Upper lobe of left lung (tissue), 4 donors: ENCODE measurements around the gene CWH43.

Source experiments
- EP300 ChIP-seq, 4 donors: sonication (generic); formaldehyde crosslinking; IDR thresholded peaks; one replicate each; pipeline ENCODE4 v1.5.1; 2017; ENCODE audit warnings: antibody characterized with exemption in 4 of 4, control low read depth in 2 of 4
- POLR2A ChIP-seq, 4 donors: fragments of 450-650 bp; IDR thresholded peaks; one replicate each; pipeline ENCODE4 v1.5.1; 2016 to 2017; ENCODE audit warnings: antibody characterized with exemption in 4 of 4, mild to moderate bottlenecking in 2 of 4
- POLR2AphosphoS5 ChIP-seq, 2 donors: sonication (generic); formaldehyde crosslinking; IDR thresholded peaks; one replicate each; pipeline ENCODE4 v1.5.1; 2017; ENCODE audit warnings: antibody characterized with exemption in 2 of 2
- TF ChIP-seq, protein P1 (sequence below), 6 experiments: fragments of 450-650 bp in 4 of 6; fragments of 200-600 bp in 2 of 6; sonication (generic) in 2 of 6; IDR thresholded peaks; one replicate each; pipeline ENCODE4 v1.5.1; 2016 to 2019; ENCODE audit warnings: antibody characterized with exemption in 6 of 6

GRCh38 chr4:48962636-48963035, 23.4 kb upstream of the CWH43 start:
- TF ChIP-seq POLR2A (IDR thresholded peaks at IDR 0.05) (no peak), POLR2AphosphoS5 (IDR thresholded peaks at IDR 0.05) (no peak), EP300 (IDR thresholded peaks at IDR 0.05) (no peak)
- TF ChIP-seq, protein P1, sequence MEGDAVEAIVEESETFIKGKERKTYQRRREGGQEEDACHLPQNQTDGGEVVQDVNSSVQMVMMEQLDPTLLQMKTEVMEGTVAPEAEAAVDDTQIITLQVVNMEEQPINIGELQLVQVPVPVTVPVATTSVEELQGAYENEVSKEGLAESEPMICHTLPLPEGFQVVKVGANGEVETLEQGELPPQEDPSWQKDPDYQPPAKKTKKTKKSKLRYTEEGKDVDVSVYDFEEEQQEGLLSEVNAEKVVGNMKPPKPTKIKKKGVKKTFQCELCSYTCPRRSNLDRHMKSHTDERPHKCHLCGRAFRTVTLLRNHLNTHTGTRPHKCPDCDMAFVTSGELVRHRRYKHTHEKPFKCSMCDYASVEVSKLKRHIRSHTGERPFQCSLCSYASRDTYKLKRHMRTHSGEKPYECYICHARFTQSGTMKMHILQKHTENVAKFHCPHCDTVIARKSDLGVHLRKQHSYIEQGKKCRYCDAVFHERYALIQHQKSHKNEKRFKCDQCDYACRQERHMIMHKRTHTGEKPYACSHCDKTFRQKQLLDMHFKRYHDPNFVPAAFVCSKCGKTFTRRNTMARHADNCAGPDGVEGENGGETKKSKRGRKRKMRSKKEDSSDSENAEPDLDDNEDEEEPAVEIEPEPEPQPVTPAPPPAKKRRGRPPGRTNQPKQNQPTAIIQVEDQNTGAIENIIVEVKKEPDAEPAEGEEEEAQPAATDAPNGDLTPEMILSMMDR (IDR thresholded peaks at IDR 0.05), result no peak
